Skin of body (tissue), 2 donors: Measurements from ENCODE around the gene YIPF3. TPM values are rescaled to one million over a fixed set of nuclear protein-coding genes. Genes with fewer than 3 reads are reported as not detected.
"Not testable (repeated sequence)": the region's sequence is repeated elsewhere in the genome, so short reads cannot be mapped to it uniquely, and the experiment has no call there.

Source experiments
- DNase-seq: peaks from one replicate; lab custom pipeline; 2025; lab: John Stamatoyannopoulos, UW
- total RNA-seq: library from RNA; depleted of rRNA; stranded (reverse); fragments of >200 nt; gene quantifications from one replicate; pipeline ENCODE4 v1.2.3, GENCODE V29; 2014

Gene YIPF3
- total RNA-seq, 1 donor from 2014 or later = 49.7 TPM

- no peak for DNase-seq
Observed at GRCh38 chr6:43493230-43493629, 23.5 kb downstream of the YIPF3 start.

DNA sequence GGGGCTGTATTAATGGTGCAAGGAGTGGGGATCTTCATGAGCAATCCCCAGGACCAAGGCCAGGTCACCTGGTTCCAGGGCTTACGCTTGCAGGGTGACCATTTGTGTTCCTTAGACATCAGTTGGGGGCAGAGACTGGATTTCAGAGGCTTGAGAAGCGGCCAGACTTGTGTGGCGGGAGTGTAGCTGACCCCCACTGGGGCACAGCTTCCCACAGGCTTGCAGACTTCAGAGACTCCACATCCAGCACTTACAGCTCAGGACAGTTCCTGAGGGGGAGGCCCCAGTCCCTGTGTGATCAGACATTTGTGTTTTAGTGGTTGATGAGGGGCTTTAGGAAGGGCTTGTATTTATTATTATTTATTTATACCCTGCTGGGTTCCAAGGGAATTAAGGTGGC lies 24.1 kb downstream of the YIPF3 start:
- DNase-seq = no peak

DNA sequence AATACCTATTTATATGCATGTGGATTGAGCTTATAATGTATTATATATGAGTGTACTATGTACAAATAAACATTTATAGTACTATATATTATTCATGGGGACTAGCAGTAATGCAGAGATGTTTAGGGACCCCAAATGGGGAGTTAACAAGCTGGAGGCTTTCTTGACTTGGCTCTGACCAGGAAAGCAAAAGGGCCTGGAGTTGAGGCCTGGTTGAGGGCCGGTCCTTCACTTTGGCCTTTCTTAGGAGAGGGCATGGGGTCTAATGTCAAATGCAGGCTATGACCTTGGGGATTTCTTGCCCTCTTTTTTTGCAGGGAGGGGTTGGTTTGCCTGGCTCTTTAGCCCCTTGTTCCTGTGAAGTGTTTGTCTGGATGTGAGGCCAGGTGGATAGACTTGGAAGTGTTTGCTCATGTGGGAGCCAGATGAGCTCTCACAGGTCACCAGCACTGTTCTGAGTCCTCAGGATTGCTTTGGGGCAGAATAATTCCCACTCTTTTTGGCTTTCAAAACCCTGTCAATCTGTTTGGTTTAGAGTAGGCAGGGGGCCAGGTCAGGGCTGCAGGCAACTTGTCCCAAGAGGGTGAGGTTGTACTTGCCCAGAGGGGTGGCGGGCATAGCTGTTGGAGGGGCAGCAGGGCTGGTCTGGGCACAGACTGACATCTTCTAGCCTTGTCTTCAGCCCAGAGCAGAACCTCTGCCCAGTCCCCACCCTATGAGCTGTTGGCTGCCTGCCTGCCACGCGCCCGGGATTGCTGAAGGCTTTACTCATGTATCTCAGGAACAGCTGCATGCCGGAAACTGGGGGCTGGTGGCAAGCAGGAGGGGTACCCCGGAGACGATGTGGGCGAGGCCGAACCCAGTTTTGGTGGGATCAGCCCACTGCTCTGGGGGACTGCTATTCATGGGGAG lies 24.7 kb downstream of the YIPF3 start:
- no peak for DNase-seq

GRCh38 chr6:43490523-43490939 lies 26.2 kb downstream of the YIPF3 start:
- DNase-seq = no peak

DNA sequence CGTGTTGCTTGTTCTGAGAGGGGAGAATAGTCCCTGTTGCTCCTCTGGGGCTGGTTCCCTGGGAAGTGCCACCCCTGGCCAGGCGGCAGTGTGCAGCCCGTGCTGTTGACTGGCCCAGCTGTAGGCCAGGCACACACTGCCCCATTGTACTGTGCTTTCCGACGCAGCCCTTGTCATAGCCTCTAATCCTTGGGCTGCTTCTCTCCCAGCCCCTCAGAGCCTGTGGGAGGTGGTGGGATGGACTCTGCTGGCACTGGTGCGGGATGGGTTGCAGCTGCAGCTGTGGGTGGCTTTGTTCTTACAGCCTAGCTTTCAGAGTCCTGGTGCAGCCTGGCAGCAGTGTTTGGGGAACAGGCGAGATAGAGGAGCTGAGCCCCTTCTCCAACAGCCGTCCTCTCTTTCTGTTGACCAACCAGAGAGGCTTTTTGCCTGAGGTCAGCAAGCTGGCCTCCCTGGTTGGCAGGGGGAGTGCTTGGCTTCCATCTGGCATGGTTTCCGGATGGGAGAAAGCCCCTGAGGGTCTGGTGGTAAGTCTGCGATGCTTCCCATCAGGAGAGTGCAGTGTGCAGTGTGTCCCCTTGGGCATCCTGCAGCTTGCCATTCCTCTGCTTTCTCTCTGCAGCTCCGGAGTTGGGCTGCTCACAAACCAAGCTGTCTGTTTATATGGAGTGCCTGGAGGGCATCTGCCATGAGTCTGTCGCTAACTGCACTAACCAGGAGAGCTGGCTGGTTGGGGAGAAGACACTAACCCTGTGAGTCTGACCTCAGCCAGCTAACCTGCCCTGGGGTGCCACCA lies 27.3 kb downstream of the YIPF3 start:
- DNase-seq = peak; percentile 21

- DNase-seq = no peak
Observed at GRCh38 chr6:43488667-43489276, 28.0 kb downstream of the YIPF3 start.

GRCh38 chr6:43481591-43482236 lies 35.0 kb downstream of the YIPF3 start:
- DNase-seq = no peak

- DNase-seq = no peak
Observed at GRCh38 chr6:43481075-43481474, 35.7 kb downstream of the YIPF3 start.

DNA sequence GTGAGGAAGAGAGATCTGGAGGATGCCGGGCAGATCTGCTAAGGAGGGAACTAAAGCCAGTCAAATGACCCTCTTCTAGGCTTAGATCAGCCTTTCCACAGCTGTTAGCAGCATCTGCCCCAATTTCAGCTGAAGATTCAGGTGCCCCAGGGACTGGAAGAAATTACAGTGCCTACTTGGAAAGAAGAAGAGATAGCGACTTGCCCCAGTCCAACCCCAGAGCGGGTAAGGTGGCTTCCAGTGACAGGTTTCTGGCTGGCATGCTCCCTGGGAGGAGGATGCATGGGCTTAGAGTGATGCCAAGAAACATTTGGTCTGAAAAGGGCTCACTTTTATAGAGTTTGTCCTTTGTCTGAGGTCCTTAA lies 38.7 kb downstream of the YIPF3 start:
- DNase-seq = no peak

DNA sequence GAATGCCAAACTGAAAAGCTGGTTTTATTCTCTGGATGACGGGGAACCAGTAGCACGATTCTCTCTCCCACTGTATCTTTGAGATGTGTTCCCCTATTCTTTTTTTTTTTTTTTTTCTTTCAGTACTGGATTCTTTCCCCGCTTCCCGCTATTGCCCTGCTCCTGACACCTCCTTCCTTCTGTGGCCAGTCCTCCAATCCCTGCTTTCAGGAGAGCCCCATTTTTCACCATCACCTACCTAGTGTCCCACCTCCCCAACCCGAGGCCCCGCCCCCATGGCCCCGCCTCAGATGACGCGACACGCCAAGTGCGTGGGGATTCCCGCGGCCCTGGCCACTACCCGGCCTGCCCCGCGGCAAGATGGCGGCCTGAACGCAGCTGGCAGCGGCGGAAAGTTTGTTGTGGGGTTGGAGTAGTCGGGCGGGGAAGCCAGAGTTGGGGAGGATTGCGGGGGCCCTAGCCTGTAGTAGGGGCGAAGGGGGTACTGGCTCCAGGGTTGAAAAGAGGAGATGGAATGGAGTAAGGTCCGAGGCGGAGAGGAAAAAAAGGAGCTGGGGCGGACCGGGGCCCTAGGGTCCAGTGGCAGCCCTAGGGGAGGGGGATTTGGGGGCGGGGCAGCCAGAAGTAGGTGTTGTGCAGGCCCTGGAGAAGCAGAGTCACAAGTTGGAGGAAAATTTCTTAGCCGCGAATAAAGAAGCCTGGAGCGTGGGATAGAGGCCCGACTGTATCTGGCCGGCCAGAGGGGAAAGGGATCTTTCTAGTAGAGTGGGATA lies 39.3 kb downstream of the YIPF3 start, which contains the start of gene TJAP1:
TJAP1 (plus strand) TSS at position 336 of the 773 bp plus-strand sequence. CDS start 21,432 bp downstream, outside the sequence.
- peak; percentile 79 for DNase-seq

DNA sequence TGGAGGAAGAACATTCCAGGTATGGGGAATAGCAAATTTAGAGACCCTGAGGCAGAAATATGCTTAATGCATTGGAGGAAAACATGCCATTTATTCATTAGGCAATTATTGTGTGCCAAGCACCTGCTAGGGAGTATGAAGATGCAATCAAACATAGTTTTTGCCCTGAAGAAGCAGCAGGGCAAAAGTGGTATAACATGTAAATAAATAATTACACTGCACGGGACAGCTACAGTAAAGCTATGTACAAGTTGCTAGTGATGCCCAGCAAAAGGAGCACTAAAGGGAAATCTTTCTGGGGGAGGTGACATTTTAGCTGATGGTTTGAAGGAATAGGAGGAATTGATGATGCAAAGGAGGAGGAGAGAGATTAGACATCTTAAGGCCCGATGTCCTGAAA lies 40.0 kb downstream of the YIPF3 start:
- DNase-seq = no peak

GRCh38 chr6:43475516-43475915 lies 41.2 kb downstream of the YIPF3 start:
- DNase-seq = no peak

DNA sequence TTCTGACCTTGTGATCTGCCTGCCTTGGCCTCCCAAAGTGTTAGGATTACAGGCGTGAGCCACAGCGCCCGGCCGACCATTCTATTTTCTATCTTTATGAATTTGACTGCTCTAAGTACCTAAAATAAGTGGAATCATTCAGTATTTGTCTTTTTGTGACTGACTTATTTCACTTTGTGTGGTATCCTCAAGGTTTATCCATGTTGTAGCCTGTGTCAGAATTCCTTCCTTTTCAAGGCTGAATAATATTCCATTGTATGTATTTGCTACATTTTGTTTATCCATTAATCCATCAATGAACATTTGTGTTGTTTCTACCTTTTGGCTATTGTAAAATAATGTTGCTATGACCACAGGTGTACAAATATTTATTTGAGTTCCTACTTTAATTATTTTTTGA lies 44.2 kb downstream of the YIPF3 start:
- DNase-seq = no peak

GRCh38 chr6:43471399-43471798 lies 45.3 kb downstream of the YIPF3 start:
- DNase-seq = no peak

- DNase-seq = no peak
Observed at GRCh38 chr6:43469947-43470346, 46.8 kb downstream of the YIPF3 start.

DNA sequence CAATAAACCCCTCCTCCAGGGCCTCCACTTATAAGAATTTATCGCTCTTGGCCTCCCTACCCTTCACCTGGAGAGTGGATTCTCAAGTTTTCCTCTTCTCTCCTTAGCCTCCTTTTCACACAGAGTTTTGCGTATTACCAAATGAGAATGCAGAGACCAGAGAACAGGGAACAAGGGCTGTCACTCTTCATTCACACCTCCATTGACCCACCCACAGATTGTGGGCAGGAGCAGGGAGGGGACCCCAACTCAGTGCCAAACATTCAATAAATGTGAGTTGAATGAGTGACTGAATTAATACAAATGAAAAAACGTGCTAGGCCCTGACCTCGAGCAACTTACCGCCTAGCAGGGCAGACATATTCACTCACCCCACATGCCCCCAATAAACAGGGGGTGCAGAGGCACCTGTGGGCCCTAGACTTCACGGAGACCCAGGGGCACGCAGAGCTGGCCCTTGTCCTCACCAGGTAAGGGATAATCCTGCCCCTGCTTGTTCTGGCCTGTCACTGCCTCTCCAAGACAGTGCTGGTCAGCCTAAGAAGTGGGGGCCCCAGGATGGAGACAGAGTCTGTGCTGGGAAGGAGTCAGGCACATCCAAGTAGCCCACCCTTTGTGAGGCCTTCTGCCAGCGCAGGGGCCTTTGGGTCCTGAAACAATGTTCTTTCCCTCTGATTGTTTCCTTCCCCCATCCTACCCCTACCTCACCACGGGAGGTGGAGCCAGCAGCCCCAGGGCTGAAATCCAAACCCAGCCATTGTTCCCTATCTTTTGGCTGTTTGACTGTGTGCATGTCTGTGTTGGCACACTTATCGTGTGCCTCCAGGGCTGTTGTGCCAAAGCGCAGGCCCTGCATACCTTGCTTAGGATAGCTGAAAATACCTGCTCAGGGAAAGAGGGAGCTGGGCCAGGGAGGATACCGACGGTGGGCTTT lies 47.7 kb downstream of the YIPF3 start:
- DNase-seq = no peak

GRCh38 chr6:43468240-43468639 lies 48.5 kb downstream of the YIPF3 start:
- no peak for DNase-seq

- no peak for DNase-seq
Observed at GRCh38 chr6:43467752-43468151, 49.0 kb downstream of the YIPF3 start.

DNA sequence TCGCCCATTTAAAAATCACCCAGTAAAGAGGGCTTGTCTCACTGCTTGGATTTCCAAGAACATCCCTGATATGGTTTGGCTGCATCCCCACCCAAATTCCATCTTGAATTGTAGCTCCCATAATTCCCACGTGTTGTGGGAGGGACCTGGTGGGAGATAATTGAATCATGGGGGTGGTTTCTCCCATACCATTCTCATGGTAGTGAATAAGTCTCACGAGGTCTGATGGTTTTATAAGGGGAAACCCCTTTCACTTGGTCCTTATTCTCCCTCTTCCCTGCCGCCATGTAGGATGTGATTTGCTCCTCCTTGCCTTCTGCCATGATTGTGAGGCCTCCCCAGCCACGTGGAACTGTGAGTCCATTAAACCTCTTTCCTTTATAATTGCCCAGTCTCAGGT lies 49.5 kb downstream of the YIPF3 start:
- not testable (repeated sequence) for DNase-seq

GRCh38 chr6:43465948-43466347 lies 50.8 kb downstream of the YIPF3 start:
- no peak for DNase-seq
